ENCODE data around the gene OVAAL.
"Not testable (repeated sequence)": the region's sequence is repeated elsewhere in the genome, so short reads cannot be mapped to it uniquely, and the experiment has no call there.

The OVAAL gene

DNA sequence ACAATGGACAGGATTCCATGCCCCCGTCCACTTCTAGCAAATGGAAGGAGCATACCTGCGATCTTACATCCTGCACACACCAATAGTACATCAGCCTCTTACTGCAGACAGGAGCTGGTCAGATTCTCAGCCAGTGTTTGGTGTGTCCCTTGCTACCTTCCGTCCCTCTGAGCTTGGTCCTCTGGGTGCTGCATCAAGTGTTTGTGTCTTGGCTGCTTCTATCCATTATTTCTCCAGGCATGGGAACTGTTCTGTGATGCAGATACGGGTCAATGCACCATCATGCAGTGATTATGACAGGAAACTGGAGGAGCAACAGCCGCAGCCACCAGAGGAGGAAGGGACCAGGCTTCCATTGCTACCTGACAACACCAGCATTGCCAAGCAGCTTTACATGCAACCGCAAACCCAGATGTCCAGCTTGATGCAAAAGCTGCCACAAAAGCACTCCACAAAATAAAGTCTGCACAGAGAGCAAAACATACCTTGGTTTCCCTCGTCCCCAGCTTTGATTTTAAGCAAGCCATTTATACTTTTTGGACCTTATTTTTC, 21.9 kb upstream of the OVAAL start:
- in situ Hi-C loops (cut with MboI; ENCODE audit: low sequenced_read_pairs): loop anchor here (10.0 kb wide), 1 partner anchor 348 kb away; no protein-coding TSS in a partner anchor

DNA sequence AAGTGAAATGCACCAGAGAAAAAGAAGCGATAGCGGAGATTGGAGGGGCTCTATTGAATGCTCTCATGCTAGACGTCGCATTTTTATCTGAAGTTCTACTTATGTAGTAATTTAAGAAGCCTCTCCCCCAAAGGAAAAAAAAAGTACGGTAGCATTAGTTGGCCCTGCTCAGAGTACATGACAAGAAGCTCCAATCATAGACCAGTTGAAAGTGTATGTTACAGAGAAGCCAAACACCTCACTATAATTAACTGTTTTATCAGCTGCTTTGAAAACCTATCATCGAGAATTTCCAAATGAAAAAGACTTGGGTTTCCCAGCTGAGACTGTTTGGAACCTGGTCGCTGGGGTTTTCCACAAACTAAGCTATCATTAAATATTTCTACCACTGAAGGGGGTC, 19.6 kb upstream of the OVAAL start:
- in situ Hi-C loops (cut with MboI; ENCODE audit: low sequenced_read_pairs): loop anchor here (10.0 kb wide), 1 partner anchor 346 kb away; no protein-coding TSS in a partner anchor

DNA sequence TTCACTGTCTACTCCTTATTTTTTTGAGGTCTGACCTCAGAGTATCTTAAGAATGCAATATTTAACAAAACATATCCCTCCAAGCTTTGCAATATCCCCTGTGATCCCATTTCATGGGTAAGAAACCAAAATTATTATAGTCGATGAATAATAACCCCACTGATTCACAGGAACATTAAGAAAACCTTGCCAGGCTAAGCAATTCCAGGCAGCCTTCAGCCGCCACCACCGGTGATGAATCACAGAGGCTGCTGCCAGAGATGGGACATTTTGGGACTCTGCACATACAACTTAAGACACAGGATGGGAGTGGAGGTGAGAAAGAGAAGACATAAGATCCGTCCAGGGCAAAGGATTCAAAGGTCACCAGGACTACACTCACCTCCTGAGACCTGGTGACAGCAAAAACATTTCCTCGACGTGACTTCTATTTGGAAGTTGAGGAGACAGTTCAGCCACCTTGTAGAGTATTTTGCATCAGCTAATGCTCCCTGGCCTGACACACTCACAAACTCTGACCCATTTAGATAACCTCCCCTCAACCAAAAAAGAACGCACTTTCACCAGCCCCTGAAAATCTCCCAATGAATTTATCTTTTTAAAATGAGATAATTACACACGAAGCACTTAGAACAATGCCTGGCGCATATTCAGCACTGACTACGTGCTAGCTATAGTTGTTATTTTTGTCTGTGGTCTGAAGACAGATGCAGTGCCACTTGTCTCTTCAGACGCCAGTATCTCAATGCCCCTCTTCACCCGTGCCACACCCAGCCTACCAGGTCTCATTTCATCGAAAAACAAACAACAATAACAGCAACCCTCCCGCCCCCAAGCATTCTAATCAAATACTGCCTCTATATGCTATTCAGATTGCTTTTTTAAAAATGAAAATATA, 17.8 kb upstream of the OVAAL start:
- in situ Hi-C loops (cut with MboI; ENCODE audit: low sequenced_read_pairs): no loop called here

DNA sequence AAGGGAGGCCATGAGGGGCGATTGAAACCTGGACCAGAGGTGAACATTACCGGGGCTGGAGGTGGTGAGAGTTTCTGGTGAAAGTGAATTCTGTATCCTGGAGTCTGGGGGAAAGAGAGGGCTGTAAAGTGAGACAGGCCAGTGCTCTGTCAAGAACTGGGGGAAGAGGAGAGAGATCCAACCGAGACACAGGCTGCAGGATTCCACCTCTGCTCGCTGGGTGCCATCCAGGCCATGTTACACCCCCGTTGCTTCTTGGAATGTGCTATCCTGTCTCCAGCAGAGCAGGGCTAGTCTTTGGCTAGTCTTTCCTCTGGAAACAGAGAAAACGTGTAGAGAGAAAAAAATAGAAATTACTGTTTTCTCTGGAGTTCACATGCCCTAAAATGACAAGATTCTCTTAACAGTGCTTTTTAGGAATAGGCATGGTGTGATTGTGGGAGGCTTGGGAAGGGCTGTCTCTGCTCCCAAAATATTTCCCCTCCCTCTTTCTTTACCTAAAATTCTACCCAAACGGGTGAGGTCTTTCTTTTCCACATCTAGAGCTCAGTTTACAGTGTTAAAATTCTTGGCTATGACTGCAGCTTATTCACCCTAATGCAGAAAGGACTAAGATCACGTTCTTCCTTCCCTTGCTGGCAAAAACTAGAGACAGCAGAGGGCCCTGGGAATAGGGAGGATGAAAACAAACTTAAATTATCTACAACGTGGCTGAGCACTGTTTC, 16.5 kb upstream of the OVAAL start:
- in situ Hi-C loops (cut with MboI; ENCODE audit: low sequenced_read_pairs): no loop called here

DNA sequence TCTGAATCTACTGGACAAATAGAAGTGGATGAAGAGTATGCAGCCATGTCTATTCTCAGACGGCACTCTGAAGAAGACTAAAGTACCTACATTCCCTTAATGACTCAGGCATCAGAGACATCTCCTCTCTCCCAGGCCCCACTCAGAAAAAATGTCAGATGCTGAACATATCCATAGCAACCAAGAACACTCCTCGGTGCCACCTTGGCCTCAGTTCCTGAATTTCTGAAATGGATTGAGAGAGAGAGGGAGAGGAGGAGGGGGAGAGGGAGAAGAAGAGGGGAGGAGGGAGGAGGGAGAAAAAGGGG, 16.0 kb upstream of the OVAAL start:
- in situ Hi-C loops (cut with MboI; ENCODE audit: low sequenced_read_pairs): no loop called here

DNA sequence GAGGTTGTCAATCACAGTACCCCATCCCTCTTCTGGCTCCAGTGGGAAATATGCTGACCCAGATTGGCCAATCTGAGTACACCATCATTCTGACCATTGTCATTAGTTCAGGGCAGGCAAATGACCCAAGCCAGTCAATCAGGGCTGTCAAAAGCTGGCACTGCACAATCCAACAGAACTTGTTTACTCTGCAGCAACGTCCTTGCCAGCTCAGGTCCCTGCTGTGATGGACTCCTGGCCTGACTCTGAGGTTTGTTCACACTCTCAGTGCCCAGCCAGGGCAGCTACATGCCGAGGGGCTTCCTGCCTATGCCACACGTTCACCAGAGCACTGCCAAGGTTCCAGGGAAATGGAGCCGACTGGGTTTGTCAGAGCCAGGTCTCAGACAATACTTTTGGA, 14.7 kb upstream of the OVAAL start:
- in situ Hi-C loops (cut with MboI; ENCODE audit: low sequenced_read_pairs): no loop called here

DNA sequence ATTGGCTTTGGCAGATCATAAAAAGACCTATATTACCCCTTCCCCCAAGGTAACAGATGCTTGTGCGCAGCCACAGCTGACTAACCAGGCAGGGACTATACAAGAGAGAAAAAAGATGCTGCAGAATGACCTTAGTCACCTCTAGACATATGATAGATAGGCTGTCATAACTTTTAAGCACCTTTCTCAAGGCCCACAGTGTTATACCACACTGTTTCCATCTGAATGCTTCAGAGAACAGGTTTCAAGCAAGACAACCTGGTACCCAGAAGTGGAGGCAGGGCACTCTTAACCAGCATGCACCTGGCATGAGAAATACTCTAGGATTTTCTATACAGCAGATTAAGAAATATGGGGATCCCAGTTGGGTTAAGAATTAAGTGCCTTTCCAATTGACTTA, 12.8 kb upstream of the OVAAL start:
- in situ Hi-C loops (cut with MboI; ENCODE audit: low sequenced_read_pairs): no loop called here

DNA sequence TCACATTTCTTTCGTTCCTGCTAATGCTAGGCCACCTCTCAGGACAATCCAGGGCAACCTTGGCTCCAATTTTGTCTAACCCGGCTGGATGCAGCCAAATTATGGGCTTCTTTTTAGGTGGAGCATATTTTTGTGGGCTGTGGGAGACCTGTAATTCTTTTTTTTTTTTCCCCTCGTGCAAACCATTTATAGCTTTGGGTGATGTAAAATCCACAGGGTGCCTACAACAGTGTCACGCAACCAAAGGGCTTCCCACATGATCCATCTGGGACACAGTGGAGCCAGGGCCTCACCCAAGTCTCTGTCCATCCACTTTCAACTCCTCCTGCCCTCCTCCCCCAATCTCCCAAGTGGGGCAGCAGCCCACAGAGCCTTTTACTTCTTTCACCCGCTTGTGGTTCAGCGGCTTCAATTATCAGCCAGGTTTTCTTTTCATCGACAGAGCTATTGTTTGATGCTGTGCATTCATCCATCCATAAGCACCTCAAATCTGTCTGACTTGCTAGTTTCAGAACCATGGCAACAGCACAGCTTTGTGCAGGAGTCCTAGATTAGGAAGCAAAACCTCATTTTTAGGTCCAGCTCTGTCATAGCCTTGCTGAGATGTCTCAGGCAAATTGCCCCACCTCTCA, 10.0 kb upstream of the OVAAL start:
- in situ Hi-C loops (cut with MboI; ENCODE audit: low sequenced_read_pairs): no loop called here

DNA sequence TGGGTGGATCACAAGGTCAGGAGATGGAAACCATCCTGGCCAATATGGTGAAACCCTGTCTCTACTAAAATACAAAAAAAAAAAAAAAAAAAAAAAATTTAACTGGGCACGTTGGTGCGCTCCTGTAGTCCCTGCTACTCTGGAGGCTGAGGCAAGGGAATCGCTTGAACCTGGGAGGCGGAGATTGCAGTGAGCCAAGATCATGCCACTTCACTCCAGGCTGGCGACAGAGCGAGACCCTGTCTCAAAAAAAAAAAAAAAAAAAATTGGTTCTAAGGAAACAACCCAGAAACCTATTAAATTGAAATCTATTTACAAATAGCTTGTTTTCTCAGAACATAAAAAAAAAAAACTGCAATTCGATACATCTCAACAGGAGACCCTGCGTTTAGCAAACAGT, 9.0 kb upstream of the OVAAL start:
- in situ Hi-C loops (cut with MboI; ENCODE audit: low sequenced_read_pairs): not testable (repeated sequence)

DNA sequence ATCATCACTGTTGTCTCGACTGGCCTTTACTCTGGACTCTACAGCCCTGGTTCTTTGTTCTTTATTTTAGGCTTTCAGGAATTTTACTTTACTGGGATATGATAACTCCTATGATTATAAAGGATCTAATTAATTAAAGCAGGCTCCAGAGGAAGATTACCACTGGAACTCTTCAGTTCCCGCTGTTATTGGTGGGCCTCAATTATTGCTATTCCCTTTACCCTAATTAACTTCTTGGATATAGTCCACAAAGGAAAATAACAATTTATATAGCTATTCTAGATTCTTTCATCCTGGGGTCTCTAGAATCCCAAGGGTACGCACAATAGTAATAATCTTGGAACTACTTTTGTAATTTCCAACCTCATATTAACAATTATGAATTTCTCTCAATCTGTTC, 8.5 kb upstream of the OVAAL start:
- in situ Hi-C loops (cut with MboI; ENCODE audit: low sequenced_read_pairs): no loop called here

DNA sequence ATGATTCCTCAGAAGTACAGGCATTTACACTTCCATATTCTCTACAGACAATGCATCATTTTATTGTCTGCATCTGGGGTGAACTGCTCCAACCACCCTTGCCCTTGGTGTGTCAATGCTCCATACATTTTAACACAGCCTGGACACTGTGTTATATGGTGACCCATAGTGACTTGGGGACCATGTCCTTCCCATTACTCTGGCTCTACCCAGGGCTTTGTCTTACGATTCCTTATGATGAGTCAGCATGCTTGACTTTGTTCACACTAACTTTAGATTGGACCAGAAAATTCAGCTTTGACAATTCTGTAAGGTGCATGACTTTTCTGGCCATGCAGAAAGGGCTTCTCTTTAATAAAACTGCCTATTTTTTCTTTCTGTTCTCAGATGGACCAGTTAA, 6.8 kb upstream of the OVAAL start:
- in situ Hi-C loops (cut with MboI; ENCODE audit: low sequenced_read_pairs): no loop called here

DNA sequence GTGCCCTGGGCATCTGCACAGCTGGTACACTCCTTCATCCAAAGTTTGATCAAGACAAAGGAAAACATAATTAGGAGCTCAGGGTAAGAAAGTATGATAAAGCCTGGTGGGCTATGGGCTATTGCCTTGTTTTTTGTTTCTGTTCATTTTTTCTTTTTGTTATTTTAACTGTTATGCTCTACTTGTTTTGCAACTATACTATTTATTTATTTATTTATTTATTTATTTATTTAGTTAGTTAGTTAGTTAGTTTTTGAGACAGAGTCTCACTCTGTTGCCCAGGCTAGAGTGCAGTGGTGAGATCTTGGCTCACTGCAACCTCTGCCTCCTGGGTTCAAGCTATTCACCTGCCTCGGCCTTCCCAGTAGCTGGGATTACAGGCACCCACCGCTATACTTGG, 5.7 kb upstream of the OVAAL start:
- in situ Hi-C loops (cut with MboI; ENCODE audit: low sequenced_read_pairs): not testable (repeated sequence)

DNA sequence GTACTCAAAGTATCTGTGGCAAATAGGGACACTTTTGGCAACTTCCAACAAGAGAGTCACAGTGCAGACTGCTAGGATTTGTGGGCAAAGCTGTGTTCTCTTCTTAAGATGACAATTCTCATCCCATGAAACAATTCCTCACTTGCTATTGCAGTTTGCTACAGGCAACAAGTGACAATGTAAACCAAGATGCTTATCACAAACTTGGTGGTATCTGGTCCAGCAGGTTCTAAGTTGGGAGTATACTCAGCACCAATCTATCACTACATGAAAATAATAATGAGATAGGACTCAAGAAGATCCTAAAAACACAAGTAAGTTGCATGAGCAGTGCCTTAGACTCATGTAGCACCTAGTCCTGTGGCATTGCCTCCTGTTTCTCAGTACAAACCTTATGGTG, 3.4 kb upstream of the OVAAL start:
- in situ Hi-C loops (cut with MboI; ENCODE audit: low sequenced_read_pairs): no loop called here

DNA sequence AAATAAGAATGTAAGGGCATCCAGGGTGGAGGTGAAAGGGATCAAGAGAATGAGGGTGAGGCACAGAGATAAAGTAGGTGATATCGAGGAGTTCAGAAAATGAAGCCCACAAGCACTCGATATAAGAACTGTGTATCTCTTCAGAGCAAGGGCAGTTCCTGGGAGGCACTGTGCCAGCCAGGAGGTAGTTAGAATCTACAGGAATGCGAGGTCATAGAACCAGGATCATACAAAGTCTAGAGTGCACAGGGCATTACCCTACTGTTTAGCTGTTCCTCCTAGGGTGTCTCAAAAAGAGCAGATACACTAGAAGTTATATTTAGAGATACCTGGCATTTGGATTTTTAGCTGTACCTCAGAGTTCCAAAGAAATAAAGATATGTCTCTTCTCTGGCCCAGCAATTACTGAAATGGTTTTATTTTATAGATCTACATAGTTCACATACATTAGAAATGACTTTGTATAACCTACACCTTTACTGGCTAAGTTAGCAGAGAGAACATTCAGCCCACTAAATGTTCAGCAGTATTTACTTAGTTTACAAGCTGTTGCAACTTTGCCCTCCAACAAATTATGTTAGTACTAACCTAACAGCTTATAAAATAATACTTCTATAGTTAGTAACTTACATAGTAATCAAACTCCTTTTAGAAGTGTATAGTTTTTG, 1.6 kb downstream of the OVAAL start:
- in situ Hi-C loops (cut with MboI; ENCODE audit: low sequenced_read_pairs): no loop called here

DNA sequence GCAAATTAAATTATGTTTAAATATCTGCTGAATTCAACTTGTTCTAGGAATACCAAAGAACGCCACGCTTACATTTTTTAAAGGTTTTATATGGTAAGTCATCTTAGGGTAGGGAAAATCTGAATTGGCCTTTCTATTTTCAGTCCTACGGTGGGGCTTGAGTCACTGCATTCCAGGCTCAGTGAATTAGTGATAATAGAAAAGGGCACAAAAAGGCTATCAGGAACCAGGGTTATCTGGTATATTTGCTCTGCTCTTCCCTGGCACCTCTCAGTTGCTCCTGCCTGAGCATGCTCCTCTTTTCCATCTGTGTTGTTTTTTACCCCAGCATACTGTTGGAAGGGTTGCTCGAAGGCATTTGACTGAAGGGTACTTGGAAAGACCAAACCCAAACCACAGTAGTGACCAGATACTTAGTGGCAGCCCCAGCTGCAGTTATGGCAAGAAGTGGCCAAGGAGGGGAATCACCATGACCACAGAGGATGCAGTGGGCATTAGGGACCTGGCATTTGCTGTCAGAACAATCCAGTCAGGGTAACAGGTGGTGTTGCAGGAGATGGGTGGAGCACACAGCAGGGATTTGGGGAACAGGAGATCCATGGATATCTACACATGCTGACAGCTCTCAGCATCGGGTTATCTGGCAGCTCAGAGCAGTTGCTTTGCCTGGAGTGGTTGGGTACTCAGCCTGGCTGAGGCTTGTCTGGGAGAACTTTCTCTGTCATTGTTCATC, 2.3 kb downstream of the OVAAL start:
- in situ Hi-C loops (cut with MboI; ENCODE audit: low sequenced_read_pairs): no loop called here

DNA sequence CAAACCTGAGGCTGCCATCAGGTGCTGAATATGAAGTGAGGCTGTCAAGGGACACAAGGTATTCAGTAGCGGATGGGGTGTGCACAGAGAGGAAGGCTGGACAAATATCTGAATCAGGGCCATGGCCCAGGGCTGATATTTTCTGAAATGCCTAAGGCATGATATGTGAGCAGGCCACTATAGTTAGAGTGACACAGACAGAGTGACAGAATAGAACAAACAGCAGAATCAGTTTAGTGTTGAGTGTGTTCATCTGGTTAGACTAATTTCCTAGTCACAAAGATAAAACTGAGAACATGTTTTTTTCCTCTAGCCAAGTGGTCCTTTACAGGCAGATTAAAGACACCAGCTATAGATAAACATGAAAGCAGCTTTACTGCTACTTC, 3.9 kb downstream of the OVAAL start:
- in situ Hi-C loops (cut with MboI; ENCODE audit: low sequenced_read_pairs): no loop called here

DNA sequence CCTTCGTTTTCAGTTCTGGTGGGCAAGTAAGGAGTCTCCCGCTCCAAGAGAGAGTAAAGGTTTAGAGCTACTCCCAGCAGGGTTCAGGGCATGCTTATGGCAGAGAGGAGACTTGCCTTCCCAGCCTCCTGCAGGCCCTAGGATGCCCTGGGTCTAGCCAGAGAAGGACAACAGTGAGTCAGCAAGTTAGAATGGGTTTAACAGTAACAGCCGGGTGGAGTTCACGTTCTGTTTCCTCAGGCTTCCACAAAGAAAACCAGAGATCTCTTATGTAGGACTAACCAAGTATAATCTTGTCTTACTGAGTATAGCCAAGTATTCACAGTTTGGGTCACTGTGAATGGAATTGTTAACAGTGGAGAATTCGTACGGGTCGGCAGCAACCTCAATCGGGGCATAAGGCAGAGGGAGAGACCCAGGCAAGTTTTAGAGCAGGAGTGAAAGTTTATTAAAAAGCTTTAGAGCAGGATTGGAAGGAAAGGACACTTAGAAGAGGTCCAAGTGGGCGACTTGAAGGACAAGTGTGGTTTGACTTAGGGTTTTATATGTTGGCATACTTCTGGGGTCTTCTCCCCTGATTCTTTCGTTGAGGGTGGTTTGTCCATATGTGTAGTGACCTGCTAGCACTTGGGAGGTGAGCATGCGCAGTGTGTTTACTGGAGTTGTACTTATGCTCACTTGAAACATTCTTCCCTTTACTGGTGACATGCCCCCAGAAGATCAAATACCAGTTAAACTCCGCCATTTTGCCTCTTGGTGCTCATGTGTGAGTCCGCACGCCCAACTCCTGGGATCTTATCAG, 4.5 kb downstream of the OVAAL start:
- in situ Hi-C loops (cut with MboI; ENCODE audit: low sequenced_read_pairs): no loop called here

DNA sequence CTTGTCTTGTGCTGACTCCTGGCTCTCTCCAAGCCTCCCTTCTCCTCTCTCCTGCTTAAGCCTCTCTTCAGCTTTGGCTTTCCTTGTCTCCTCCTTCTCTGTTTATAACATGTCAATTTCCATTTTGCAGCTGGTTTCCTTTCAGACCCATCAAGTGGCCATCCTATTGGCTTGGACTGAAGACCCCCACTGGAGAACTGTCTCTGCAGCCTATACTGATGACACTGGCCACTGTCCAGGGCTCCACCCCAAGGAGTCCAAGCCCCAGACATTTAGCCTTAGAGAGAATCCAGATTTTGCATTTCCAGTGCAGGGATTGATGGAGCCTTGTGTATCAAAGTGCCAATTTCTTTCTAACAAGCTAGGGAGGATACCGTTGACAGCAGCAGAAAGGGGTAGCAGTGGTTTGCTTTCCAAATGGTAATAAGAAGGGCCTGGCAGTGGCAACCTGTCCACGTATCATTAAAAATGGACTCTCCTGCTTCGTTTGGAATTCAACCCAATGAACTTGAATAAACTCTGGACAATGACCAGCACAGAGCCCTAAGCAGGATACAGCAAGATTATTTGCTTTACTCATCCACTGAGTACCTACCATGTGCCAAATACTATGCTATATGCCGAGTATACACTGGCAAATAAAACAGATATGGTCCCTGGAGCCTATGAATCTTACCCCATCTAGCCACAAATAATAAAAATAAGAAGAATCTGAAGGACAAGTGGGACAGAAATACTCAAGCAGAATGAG, 6.5 kb downstream of the OVAAL start:
- in situ Hi-C loops (cut with MboI; ENCODE audit: low sequenced_read_pairs): no loop called here

DNA sequence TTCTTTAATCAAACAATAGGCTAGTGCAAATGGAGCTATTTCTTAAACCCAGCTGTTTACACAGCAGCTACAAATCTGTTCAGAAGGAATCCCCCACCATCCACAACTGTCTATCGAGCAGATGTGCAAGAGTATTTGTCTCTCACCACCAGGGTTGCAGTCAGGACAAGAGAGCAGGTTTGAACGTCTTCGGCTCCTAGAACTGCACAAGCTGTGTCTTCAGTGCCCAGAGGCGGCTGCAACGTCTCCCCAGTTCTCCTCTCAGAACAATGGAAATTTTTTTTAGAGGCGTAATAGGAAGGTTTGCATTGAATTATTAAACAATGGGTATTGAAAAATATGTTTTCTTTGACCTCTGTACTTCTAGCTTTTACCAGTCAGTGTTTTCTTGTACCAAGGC, 7.3 kb downstream of the OVAAL start:
- in situ Hi-C loops (cut with MboI; ENCODE audit: low sequenced_read_pairs): no loop called here

All from HL-60/S4 treated with phorbol 12-myristate 13-acetate at 8.2 ng/mL for 4 days and 3 days (cell line).